SW 1271 (cell line): ENCODE measurements around the gene OR2G3.

ENCODE experiments used
- DNase-seq, 2 experiments: peaks; one replicate each; lab custom pipeline; 2025; lab: John Stamatoyannopoulos, UW

Gene OR2G3

GRCh38 chr1:247605286-247605685, at the start of gene OR2G3:
TSS of gene OR2G3 (plus strand) at chr1:247605586. CDS start at chr1:247605586, 0 bp downstream.
- DNase-seq: no peak

DNA sequence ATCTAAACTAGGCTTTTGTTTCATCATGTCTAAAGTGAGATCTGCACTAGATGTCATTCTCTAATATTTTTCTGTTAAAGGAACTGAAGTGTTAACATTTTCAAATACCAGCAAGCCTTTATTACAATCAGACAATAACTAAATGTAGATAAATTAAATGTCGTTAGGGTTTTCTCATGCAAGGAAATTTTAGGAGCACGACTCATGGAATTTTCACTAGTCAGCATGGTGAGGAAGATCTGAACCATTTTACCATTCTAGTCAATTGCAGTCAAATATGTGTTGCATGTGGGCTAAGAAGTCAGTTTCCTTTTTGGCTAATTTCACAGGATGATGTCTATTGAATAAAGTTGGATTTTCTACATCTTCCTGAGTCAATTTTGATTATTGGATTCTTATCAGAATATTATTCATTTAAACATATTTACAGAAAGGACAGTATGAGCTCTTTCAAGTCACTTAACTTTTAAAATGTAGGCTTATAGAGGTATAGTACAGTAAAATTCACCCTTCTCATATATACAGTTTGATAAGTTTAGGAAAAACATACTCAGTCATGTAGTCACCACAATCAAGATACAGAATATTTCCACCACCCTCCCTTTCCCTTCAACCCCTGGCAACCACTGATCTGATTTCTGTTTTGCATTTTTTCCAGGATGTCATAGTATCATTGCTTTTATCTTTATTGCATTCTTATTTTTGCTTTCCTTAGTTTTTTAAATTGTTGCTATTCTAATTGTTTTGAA, 47.3 kb upstream of the OR2G3 start:
- DNase-seq: no peak

DNA sequence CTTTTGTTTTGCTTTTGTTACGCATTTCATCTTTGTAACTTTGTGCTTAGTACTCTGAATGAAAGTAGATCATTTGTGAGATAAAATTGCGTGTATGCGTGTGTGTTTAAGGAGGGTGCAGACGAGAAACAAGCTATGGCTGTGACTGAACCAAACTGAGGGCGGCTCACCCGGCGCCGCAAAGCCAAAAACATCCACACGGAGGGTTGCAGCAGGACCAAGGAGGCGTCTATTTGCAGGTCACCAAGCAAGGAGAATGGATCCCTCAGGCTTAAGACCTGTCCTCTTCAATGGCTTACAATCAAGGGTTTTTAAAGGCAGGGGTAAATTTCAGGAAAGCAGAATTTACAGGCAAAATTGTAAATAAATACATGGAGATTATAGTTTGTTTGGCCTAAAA, 43.7 kb upstream of the OR2G3 start:
- DNase-seq: no peak

DNA sequence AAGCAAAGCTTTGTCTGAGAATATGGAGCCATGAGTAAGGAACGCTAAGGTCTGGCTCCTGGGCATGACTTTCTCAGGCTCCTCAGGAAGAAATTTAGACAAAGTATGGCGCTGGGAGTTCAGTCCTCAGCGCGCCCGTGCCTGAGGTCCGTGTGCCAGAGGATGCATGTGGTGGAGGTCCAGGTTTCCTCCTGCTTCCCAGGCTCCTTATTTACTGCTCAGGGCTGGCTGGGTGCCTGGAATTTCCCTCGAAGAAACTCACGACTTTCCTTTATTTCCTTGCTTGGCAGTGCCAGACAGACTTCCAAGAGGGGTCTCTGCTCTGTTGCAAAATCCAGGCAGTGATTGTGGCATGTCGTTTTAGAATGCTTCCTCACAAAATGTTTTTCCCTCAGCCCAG, 43.2 kb upstream of the OR2G3 start:
- no peak for DNase-seq

DNA sequence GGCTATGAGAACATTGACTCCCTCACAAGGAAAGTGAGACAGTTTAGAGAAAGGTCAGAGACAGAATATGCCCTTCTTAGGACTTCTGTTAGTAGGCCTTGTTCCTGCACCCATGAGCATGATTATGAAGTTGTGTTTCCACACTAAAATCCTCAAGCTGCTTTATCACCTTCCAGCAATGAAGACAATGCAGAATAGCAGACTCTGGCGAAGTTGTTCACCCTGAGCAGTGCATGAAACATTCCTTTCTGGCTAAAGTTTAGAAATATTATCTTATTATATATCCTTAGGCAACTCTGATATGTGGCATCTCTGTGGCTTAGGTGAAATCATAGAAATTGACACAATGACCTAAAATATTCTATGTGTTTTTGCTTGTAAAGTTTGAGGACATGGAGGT, 31.1 kb upstream of the OR2G3 start:
- DNase-seq: no peak

GRCh38 chr1:247574664-247575063, 30.7 kb upstream of the OR2G3 start:
- DNase-seq: no peak

DNA sequence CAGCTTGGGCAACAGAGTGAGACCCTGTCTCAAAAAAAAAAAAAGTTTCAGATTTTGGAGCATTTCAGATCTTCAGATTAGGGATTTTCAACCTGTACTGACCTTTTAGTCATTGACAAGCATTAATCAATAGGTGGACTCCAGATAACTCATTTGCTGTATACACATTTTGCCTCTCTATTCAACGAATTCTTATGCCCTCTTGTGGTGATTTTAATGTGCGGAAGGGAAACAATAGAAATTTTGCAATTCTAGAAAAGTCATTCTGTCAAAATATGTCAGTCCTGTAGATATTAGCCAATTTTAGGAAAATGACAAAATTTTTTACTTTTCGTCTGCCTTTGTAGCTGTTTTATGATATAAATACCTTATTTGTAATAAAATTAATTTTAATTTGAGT, 28.9 kb upstream of the OR2G3 start:
- DNase-seq: peak; percentile 40 to 68

- DNase-seq: no peak
These were observed 26.4 kb upstream of the OR2G3 start for GRCh38 chr1:247578946-247579460.

DNA sequence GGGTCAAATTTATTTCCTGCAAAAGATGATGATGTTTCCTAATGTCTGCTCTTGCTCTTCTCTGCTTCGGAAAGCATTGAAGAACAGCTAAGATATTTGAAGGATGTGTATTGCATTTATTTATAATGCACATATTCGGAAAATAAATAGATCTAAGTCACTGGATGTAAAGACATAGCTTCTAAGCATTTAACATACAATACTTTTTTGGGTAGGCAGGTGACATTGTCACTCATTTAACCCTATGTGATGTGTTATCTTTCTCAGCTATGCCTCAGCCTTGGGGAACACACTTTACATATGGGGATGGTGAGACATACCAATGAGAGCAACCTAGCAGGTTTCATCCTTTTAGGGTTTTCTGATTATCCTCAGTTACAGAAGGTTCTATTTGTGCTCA, 17.3 kb upstream of the OR2G3 start, which contains the start of gene OR2G2:
OR2G2 (plus strand) TSS at position 301 of the 400 bp plus-strand sequence; CDS start at position 301, 0 bp downstream.
- no peak for DNase-seq

DNA sequence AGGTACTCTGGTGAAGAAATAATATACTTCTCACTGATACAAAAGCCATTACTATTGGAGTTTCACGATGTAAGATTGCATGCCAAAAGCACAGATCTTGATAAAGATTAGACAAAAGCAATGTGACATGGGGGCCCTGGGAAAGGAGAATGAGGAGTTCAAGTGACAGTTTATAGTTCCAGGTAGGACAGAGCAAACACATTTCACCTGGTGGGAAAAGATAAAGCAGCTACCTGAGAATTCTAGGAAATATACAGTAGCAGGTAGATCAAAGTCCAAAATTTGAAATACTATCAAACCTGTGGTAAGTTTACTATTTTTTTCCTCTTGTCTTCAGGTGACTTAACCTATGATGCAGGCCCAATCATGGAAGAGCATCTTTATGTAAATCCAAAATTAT, 8.0 kb downstream of the OR2G3 start:
- DNase-seq: no peak

- DNase-seq: no peak
These were observed 9.2 kb downstream of the OR2G3 start for GRCh38 chr1:247614625-247615024.

DNA sequence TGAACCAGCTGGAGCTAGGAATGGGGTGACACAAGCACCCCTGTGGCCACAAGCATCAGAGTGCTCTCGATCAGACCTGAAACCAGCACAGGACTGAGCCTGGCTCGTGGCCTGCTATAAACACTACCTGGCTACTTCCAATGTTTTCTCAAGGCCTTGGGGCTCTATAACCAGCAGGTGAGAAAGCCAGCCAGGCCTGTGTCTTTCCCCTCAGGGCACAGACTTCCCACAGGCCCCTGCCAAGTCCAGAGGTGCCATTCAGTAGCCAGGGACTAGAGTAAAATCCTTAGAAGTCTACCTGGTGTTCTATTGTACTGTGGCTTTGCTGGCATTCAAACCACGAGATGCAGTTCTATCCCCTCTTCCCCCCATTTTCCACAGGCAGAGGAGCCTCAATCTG, 22.6 kb downstream of the OR2G3 start:
- no peak for DNase-seq

DNA sequence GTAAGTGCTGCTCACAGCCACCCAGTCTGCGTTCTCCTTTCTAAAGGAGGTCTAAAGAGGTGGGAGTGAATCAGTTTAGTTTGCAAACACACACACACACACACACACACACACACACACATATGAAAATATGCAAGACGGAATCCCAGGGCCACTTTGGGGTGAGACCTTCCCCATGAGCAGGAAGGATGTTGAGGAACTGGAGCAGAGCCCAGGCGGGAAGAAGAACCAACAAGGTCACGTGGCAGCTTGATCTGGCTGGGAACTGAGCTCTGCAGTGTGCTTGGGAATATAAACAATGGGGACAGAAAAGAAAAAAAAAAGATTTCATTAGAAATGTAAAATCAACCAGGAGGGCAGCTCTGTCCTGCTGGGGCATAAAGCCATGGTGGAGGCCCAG, 32.6 kb downstream of the OR2G3 start:
- no peak for DNase-seq

DNA sequence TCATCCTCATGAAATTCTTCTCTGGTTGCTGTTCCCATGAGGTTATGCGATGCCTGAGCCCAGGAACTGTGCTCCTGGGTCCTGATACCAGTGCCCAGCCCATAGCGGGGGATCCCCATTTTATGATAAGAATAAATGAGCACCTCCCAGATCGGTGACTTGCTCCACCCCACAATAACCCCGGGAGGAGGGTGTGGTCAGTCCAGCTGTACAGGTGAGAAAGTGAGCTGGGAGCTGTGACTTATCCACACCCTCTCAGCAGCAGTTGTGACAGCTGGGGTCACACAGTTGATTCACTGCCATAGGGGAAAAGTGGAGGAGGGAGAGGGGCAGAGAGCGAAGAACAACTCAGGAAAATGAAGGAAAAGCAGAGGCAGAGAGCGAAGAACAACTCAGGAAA, 33.4 kb downstream of the OR2G3 start:
- no peak for DNase-seq

- no peak for DNase-seq
These were observed 34.1 kb downstream of the OR2G3 start for GRCh38 chr1:247639381-247639981.

GRCh38 chr1:247642742-247643141, 37.4 kb downstream of the OR2G3 start:
- no peak for DNase-seq

- DNase-seq: no peak
These were observed 41.5 kb downstream of the OR2G3 start for GRCh38 chr1:247646867-247647266.

- no peak for DNase-seq
These were observed 42.5 kb downstream of the OR2G3 start for GRCh38 chr1:247647864-247648263.

GRCh38 chr1:247653040-247653439, 47.7 kb downstream of the OR2G3 start:
- DNase-seq: no peak
